GM12878 (cell line): Measurements from ENCODE around the gene FBXO8. TPM values are rescaled to one million over a fixed set of nuclear protein-coding genes. Genes with fewer than 3 reads are reported as not detected.
A peak's percentile ranks its signal among the peaks of the same experiment; 100 is the strongest.

Source experiments
- ATAC-seq: fragments of 200-7000 bp; cut with Tn5 transposase; 3 replicates; pipeline ENCODE4 v1.9.1; 2020; ENCODE audit warnings: mild to moderate bottlenecking, moderate library complexity
- BruUV-seq: library from RNA; stranded (reverse); fragments of 400-500 nt; replicated peaks from 2 replicates; lab custom pipeline; 2021; lab: Mats Ljungman, UMichigan
- CTCF ChIA-PET: fragments of 300-600 bp; sonication (Branson Sonifier 250); formaldehyde crosslinking; extraction: SDS; loops from one replicate; lab custom pipeline; 2021; ENCODE audit warnings: inconsistent platforms; lab: Yijun Ruan, JAX
- POLR2A ChIA-PET: fragments of 350-600 bp; formaldehyde crosslinking; extraction: SDS; loops from one replicate; lab custom pipeline; 2021; ENCODE audit warnings: inconsistent platforms; lab: Charles Lee
- RAD21 ChIA-PET: fragments of 300-600 bp; sonication (Branson Sonifier 250); formaldehyde crosslinking; loops from one replicate; lab custom pipeline; 2023; ENCODE audit warnings: antibody characterized with exemption; ENCODE audit not compliant: unreplicated experiment; lab: Charles Lee
- SMC1A ChIA-PET: fragments of 300-600 bp; sonication (Branson Sonifier 250); formaldehyde crosslinking; loops from one replicate; lab custom pipeline; 2023; ENCODE audit not compliant: unreplicated experiment, uncharacterized antibody; lab: Charles Lee
- DNase-seq: peaks from one replicate; pipeline ENCODE4 v3.0.0-alpha.2; 2011; ENCODE audit warnings: low read depth, low spot score
- FAIRE-seq: peaks from 3 replicates; lab custom pipeline; 2011; peaks lifted over from hg19 to GRCh38; lab: Jason Lieb, UNC
- H2AFZ ChIP-seq: 2 replicates; pipeline ENCODE4 v1.6.0; 2011; ENCODE audit warnings: low read depth, low read length, control low read depth; ENCODE audit not compliant: control insufficient read depth
- H3K27ac ChIP-seq: 2 replicates; pipeline ENCODE4 v1.5.1; 2011; ENCODE audit warnings: control low read depth; ENCODE audit not compliant: control insufficient read depth, insufficient read depth
- H3K27me3 ChIP-seq, 2 experiments: replicated peaks in 1 of 2; 2 replicates each; pipeline versions ENCODE4 v1.6.0 to v1.6.1; 2011; ENCODE audit warnings: low read length in 1 of 2; ENCODE audit not compliant: control insufficient read depth in 2 of 2, insufficient read depth in 2 of 2
- H3K36me3 ChIP-seq, 2 experiments: 2 replicates each; pipeline ENCODE4 v1.5.1; 2011; ENCODE audit warnings: low read length in 1 of 2; ENCODE audit not compliant: control insufficient read depth in 2 of 2, insufficient read depth in 2 of 2
- H3K4me1 ChIP-seq: 2 replicates; pipeline ENCODE4 v1.6.1; 2011; ENCODE audit warnings: mild to moderate bottlenecking, low read length, moderate library complexity, mixed read lengths; ENCODE audit not compliant: control insufficient read depth, insufficient read depth
- H3K4me2 ChIP-seq: 2 replicates; pipeline ENCODE4 v1.6.0; 2011; ENCODE audit warnings: control low read depth; ENCODE audit not compliant: control insufficient read depth, insufficient read depth
- H3K4me3 ChIP-seq: fragments of 200-600 bp; sonication (generic); 2 replicates; pipeline ENCODE4 v1.5.1; 2016
- H3K79me2 ChIP-seq: 2 replicates; pipeline ENCODE4 v1.6.0; 2011; ENCODE audit warnings: low read length; ENCODE audit not compliant: control insufficient read depth, insufficient read depth
- H3K9ac ChIP-seq: 2 replicates; pipeline ENCODE4 v1.8.0; 2011; ENCODE audit warnings: low read length, control low read depth, mixed read lengths; ENCODE audit not compliant: control insufficient read depth, insufficient read depth
- H3K9me3 ChIP-seq: replicated peaks from 3 replicates; pipeline ENCODE4 v1.5.1; 2011; ENCODE audit warnings: mild to moderate bottlenecking, low read length; ENCODE audit not compliant: control insufficient read depth, insufficient read depth
- H4K20me1 ChIP-seq: 2 replicates; pipeline ENCODE4 v1.6.0; 2011; ENCODE audit not compliant: control insufficient read depth, insufficient read depth
- FOXM1 ChIP-seq: IDR thresholded peaks from 2 replicates; pipeline ENCODE4 v1.6.1; 2012; ENCODE audit warnings: low read depth, mild to moderate bottlenecking, inconsistent platforms, low read length, moderate library complexity
- HDGF ChIP-seq: fragments of 450-650 bp; IDR thresholded peaks from 2 replicates; pipeline ENCODE4 v1.6.1; 2016; ENCODE audit warnings: antibody characterized with exemption
- NFYB ChIP-seq: IDR thresholded peaks from 2 replicates; pipeline ENCODE4 v1.6.1; 2011; ENCODE audit warnings: low read depth, mild to moderate bottlenecking, low read length, improper control_type of control experiment, moderate library complexity; ENCODE audit not compliant: insufficient read depth
- POLR2AphosphoS2 ChIP-seq: IDR thresholded peaks from 2 replicates; pipeline ENCODE4 v1.6.1; 2011; ENCODE audit warnings: low read depth, mild to moderate bottlenecking, low read length, improper control_type of control experiment, moderate library complexity
- SREBF2 ChIP-seq: IDR thresholded peaks from 2 replicates; pipeline ENCODE4 v1.6.1; 2012; ENCODE audit warnings: mild to moderate bottlenecking, low read length
- ZSCAN29 ChIP-seq: fragments of 450-650 bp; IDR thresholded peaks from 2 replicates; pipeline ENCODE4 v1.6.1; 2017; ENCODE audit warnings: mild to moderate bottlenecking, moderate library complexity
- in situ Hi-C: fragments of 300-500 bp; cut with MboI; formaldehyde crosslinking; loops from 9 replicates; pipeline ENCODE4 v1.14.3; 2018; ENCODE audit warnings: mixed read lengths
- intact Hi-C: fragments of 100-400 bp; cut with micrococcal nuclease; formaldehyde crosslinking; loops from one replicate; pipeline ENCODE4 v1.14.2; 2022; ENCODE audit not compliant: unreplicated experiment
- polyA plus RNA-seq, 11 experiments: library from polyadenylated mRNA; depleted of rRNA in 4 of 11; unstranded in 6 of 11; stranded (reverse) in 5 of 11; fragments of >200 nt; fragmentation: Nextera tagmentation in 4 of 11; fragmentation: Illumina TruSeq in 1 of 11; extraction: Ambion mirVana in 4 of 11; extraction: Trizol in 1 of 11; gene quantifications; 1 replicate in 1 of 11; 2 replicates in 10 of 11; pipeline versions ENCODE4 v1.2.1 to v1.2.3, GENCODE V29; 2011 to 2016; ENCODE audit warnings: inconsistent platforms in 2 of 11, missing spikeins in 2 of 11, low read depth in 1 of 11
- total RNA-seq, 4 experiments: library from RNA; depleted of rRNA in 3 of 4; stranded (reverse); fragments of >200 nt in 3 of 4; fragmentation: Illumina TruSeq in 1 of 4; extraction: Trizol in 1 of 4; gene quantifications; 2 replicates each; pipeline versions ENCODE4 v1.2.1 to v1.2.3, GENCODE V29; 2013 to 2021
- TF ChIP-seq, protein P1 (sequence below): fragments of 450-650 bp; IDR thresholded peaks from 2 replicates; pipeline ENCODE4 v1.6.1; 2016; ENCODE audit warnings: mild to moderate bottlenecking
- TF ChIP-seq, protein P2 (sequence below): IDR thresholded peaks from 2 replicates; pipeline ENCODE4 v1.6.1; 2011; ENCODE audit warnings: mild to moderate bottlenecking, low read depth, low read length, moderate library complexity; ENCODE audit not compliant: insufficient replicate concordance
- TF ChIP-seq, protein P3 (sequence below): IDR thresholded peaks from 2 replicates; pipeline ENCODE4 v1.6.1; 2012; ENCODE audit warnings: low read depth, low read length, improper control_type of control experiment
- TF ChIP-seq, protein P4 (sequence below): fragments of 450-650 bp; IDR thresholded peaks from 2 replicates; pipeline ENCODE4 v1.6.1; 2018; ENCODE audit warnings: borderline replicate concordance, mild to moderate bottlenecking; ENCODE audit not compliant: partially characterized antibody
- TF ChIP-seq, protein P5 (sequence below): IDR thresholded peaks from 2 replicates; pipeline ENCODE4 v1.6.1; 2012; ENCODE audit warnings: low read length, inconsistent platforms
- TF ChIP-seq, protein P6 (sequence below): IDR thresholded peaks from 2 replicates; pipeline ENCODE4 v1.6.1; 2012; ENCODE audit warnings: low read depth, low read length, improper control_type of control experiment

FBXO8 gene
- total and polyA plus RNA-seq, 10 of the 15 experiments (the other 5 are each of a cell fraction or from before 2014, with no cell fraction given) = 11.3 to 38.1 (median 16.8) TPM

DNA sequence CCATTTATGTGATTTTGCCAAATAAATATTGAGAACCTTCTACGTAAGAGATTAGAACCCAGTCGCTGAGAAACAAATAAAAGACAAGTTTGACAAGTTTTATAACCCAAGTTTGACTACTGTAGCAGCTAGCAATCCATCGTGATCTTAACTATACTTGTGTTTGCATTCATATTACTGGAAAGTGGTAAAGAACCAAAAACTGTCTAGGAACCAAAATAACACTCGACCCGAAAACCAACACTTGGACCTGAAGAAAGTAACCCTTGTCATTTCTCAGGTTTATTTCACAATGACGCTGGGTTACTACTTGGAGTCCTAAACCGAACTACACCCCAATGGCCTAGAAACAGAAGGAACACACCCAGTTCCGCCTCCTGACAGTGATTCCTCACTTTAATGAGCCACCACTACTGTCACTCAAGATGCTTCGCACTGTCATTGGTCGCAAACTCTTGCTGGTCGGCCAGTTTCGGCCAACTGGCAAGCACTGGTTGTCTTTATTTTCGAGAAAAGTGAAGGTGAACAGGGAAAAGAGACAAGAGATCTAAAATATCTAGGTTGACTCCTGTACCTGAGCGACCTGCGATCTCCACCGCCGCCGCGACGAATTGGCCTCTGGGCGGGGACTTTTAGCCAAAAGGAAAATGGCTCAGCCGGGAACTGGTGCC lies 496 bp downstream of the FBXO8 start (continued):
- TF ChIP-seq, protein P1, sequence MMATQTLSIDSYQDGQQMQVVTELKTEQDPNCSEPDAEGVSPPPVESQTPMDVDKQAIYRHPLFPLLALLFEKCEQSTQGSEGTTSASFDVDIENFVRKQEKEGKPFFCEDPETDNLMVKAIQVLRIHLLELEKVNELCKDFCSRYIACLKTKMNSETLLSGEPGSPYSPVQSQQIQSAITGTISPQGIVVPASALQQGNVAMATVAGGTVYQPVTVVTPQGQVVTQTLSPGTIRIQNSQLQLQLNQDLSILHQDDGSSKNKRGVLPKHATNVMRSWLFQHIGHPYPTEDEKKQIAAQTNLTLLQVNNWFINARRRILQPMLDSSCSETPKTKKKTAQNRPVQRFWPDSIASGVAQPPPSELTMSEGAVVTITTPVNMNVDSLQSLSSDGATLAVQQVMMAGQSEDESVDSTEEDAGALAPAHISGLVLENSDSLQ = peak; percentile 99
- TF ChIP-seq, protein P2, sequence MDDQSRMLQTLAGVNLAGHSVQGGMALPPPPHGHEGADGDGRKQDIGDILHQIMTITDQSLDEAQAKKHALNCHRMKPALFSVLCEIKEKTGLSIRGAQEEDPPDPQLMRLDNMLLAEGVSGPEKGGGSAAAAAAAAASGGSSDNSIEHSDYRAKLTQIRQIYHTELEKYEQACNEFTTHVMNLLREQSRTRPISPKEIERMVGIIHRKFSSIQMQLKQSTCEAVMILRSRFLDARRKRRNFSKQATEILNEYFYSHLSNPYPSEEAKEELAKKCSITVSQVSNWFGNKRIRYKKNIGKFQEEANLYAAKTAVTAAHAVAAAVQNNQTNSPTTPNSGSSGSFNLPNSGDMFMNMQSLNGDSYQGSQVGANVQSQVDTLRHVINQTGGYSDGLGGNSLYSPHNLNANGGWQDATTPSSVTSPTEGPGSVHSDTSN = peak; percentile 98
- TF ChIP-seq HDGF (no peak), NFYB (peak; percentile 98)

DNA sequence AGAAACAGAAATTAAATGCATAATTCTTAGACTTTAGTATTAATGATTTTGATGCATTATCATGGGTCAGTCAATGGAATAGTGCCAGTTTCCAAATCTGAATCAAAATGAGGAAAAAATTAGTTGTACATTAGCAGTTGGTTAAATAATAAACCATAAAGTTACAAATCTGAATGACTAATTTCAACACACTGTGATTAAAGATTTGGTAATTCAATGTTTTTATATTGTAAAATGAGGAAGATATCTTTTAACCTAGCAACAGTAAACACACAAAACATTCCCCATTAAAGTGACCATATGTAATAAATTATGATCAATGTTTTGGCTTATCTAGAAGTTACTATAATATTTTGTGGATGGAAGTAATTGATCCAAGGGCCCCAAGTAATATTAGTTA lies 1.6 kb downstream of the FBXO8 start:
- H3K9ac ChIP-seq = peak overlapping the region; percentile 7; the same call in 1 of the 2 replicates
- POLR2A ChIA-PET = interaction anchor here (0.6 to 4.0 kb wide), 5 partner anchors 12 to 910 kb away, joined by 3 to 21 read pairs (median 8); no protein-coding TSS in a partner anchor
- CTCF ChIA-PET = no interaction called here
- TF ChIP-seq, protein P3, sequence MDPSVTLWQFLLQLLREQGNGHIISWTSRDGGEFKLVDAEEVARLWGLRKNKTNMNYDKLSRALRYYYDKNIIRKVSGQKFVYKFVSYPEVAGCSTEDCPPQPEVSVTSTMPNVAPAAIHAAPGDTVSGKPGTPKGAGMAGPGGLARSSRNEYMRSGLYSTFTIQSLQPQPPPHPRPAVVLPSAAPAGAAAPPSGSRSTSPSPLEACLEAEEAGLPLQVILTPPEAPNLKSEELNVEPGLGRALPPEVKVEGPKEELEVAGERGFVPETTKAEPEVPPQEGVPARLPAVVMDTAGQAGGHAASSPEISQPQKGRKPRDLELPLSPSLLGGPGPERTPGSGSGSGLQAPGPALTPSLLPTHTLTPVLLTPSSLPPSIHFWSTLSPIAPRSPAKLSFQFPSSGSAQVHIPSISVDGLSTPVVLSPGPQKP = no peak
- TF ChIP-seq FOXM1 = no peak
- TF ChIP-seq, protein P4, sequence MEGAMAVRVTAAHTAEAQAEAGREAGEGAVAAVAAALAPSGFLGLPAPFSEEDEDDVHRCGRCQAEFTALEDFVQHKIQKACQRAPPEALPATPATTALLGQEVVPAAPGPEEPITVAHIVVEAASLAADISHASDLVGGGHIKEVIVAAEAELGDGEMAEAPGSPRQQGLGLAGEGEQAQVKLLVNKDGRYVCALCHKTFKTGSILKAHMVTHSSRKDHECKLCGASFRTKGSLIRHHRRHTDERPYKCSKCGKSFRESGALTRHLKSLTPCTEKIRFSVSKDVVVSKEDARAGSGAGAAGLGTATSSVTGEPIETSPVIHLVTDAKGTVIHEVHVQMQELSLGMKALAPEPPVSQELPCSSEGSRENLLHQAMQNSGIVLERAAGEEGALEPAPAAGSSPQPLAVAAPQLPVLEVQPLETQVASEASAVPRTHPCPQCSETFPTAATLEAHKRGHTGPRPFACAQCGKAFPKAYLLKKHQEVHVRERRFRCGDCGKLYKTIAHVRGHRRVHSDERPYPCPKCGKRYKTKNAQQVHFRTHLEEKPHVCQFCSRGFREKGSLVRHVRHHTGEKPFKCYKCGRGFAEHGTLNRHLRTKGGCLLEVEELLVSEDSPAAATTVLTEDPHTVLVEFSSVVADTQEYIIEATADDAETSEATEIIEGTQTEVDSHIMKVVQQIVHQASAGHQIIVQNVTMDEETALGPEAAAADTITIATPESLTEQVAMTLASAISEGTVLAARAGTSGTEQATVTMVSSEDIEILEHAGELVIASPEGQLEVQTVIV = no peak
- TF ChIP-seq, protein P5, sequence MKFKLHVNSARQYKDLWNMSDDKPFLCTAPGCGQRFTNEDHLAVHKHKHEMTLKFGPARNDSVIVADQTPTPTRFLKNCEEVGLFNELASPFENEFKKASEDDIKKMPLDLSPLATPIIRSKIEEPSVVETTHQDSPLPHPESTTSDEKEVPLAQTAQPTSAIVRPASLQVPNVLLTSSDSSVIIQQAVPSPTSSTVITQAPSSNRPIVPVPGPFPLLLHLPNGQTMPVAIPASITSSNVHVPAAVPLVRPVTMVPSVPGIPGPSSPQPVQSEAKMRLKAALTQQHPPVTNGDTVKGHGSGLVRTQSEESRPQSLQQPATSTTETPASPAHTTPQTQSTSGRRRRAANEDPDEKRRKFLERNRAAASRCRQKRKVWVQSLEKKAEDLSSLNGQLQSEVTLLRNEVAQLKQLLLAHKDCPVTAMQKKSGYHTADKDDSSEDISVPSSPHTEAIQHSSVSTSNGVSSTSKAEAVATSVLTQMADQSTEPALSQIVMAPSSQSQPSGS = no peak
- no peak for TF ChIP-seq SREBF2
- TF ChIP-seq POLR2AphosphoS2 = no peak
- TF ChIP-seq ZSCAN29 = no peak
- TF ChIP-seq, protein P6, sequence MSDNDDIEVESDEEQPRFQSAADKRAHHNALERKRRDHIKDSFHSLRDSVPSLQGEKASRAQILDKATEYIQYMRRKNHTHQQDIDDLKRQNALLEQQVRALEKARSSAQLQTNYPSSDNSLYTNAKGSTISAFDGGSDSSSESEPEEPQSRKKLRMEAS = no peak

More for the DNA sequence above, 1.6 kb downstream of the FBXO8 start:
- peaks cover 58% of the 10 kb centered on the region for H3K79me2 ChIP-seq
- peaks cover 7% of the 10 kb centered on the region; the same call in 1 of the 2 replicates for H3K4me1 ChIP-seq
- no peaks in the 10 kb centered on the region for H3K27me3 ChIP-seq
- intact Hi-C loops (loop anchor here (5.0 kb wide), 1 partner anchor 910 kb away; the partner anchor contains the start of gene SAP30), in situ Hi-C loops (loop anchor here (10.0 kb wide), 1 partner anchor 643 kb away; no protein-coding TSS in a partner anchor)
- SMC1A ChIA-PET = interaction anchor here (1.5 to 2.3 kb wide), 5 partner anchors 16 to 43 kb away, joined by 3 to 20 read pairs (median 4); no protein-coding TSS in a partner anchor
- peak overlapping the region; percentile 96 for H3K4me3 ChIP-seq
- RAD21 ChIA-PET = interaction anchor here (1.2 kb wide), 1 partner anchor 15 kb away, joined by 5 read pairs; no protein-coding TSS in a partner anchor
- no peak for FAIRE-seq
- peaks cover 4% of the 10 kb centered on the region; the same call in 2 of the 3 replicates for H3K9me3 ChIP-seq
- no peak for ATAC-seq
- H4K20me1 ChIP-seq = no peaks in the 10 kb centered on the region
- DNase-seq = no peak
- BruUV-seq = no TSS peak
- no peak overlapping the region for H3K27ac ChIP-seq
- H2AFZ ChIP-seq = no peak overlapping the region
- H3K4me2 ChIP-seq = peak overlapping the region; percentile 61
- H3K36me3 ChIP-seq = no peaks in the 10 kb centered on the region
